HCT116 (cell line): Measurements from ENCODE around the gene ARID5A.

Experiments used
- EZH2 ChIP-seq: fragments of 200-600 bp; sonication (generic); IDR thresholded peaks from 2 replicates; pipeline ENCODE4 v1.6.1; 2017; ENCODE audit warnings: antibody characterized with exemption, mixed run types
- EZH2phosphoT487 ChIP-seq: fragments of 200-600 bp; IDR thresholded peaks from 2 replicates; pipeline ENCODE4 v1.6.1; 2018; ENCODE audit warnings: antibody characterized with exemption, borderline replicate concordance
- FOSL1 ChIP-seq: IDR thresholded peaks from 2 replicates; pipeline ENCODE4 v1.6.1; 2012; ENCODE audit warnings: low read depth
- POLR2A ChIP-seq: IDR thresholded peaks from 2 replicates; pipeline ENCODE4 v1.7.0; 2011; ENCODE audit warnings: borderline replicate concordance; ENCODE audit not compliant: insufficient read depth, insufficient read length; ENCODE audit errors: extremely low read depth
- POLR2AphosphoS5 ChIP-seq: IDR thresholded peaks from 2 replicates; pipeline ENCODE4 v1.6.1; 2011; ENCODE audit warnings: mild to moderate bottlenecking, low read depth, low read length, moderate library complexity
- RAD21 ChIP-seq: IDR thresholded peaks from 2 replicates; pipeline ENCODE4 v1.6.1; 2012; ENCODE audit warnings: low read depth, mild to moderate bottlenecking
- SIN3A ChIP-seq: IDR thresholded peaks from 2 replicates; pipeline ENCODE4 v1.6.1; 2012; ENCODE audit warnings: low read depth
- TCF7L2 ChIP-seq: IDR thresholded peaks from 2 replicates; pipeline ENCODE4 v1.7.0; 2011; ENCODE audit warnings: borderline replicate concordance, inconsistent platforms; ENCODE audit not compliant: insufficient read depth, insufficient read length; ENCODE audit errors: extremely low read depth
- YY1 ChIP-seq: IDR thresholded peaks from 2 replicates; pipeline ENCODE4 v1.6.1; 2011; ENCODE audit warnings: low read length, low read depth, moderate library complexity, mild to moderate bottlenecking; ENCODE audit not compliant: insufficient replicate concordance; ENCODE audit errors: extremely low read depth
- ZNF274 ChIP-seq: fragments of 200-500 bp; sonication (Bioruptor generic); IDR thresholded peaks from 2 replicates; pipeline ENCODE4 v1.6.1; 2014; ENCODE audit warnings: mild to moderate bottlenecking, low read depth, low read length, inconsistent platforms
- TF ChIP-seq, protein P1 (sequence below), 3 experiments: fragments of 200-600 bp in 1 of 3; sonication (generic) in 1 of 3; IDR thresholded peaks in 2 of 3; conservative IDR thresholded peaks in 1 of 3; 2 replicates each; pipeline ENCODE4 v1.5.1; 2012 to 2017; ENCODE audit warnings: low read depth in 2 of 3, low read length in 2 of 3, antibody characterized with exemption in 1 of 3, borderline replicate concordance in 1 of 3, control low read depth in 1 of 3, mild to moderate bottlenecking in 1 of 3, mixed read lengths in 1 of 3, mixed run types in 1 of 3, moderate library complexity in 1 of 3; ENCODE audit not compliant: insufficient read depth in 1 of 3
- TF ChIP-seq, protein P2 (sequence below): IDR thresholded peaks from 2 replicates; pipeline ENCODE4 v1.6.1; 2012
- TF ChIP-seq, protein P3 (sequence below): IDR thresholded peaks from 2 replicates; pipeline ENCODE4 v1.6.1; 2012

DNA sequence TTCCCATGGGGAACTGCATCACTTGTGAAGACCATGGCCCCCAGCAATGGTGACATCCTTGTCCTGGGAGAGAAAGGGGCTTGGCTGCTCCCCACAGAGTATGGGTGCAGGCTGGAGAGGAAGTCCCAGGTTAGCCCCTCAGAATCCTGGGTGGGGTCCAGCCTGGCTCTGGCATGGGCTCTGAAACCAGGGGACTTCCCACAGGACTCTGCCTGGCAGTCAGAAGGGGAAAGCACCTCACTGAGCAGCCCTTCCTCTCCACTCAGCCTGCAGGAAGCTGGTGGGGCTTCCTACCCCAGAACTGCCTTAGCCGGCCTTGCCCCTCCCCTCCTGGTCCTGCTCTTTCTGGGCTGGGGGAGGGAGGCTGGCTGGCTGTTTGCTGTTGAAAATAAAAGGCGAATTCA is 35.1 kb upstream of the ARID5A start:
- no peak for TF ChIP-seq EZH2phosphoT487
- TF ChIP-seq, protein P1, sequence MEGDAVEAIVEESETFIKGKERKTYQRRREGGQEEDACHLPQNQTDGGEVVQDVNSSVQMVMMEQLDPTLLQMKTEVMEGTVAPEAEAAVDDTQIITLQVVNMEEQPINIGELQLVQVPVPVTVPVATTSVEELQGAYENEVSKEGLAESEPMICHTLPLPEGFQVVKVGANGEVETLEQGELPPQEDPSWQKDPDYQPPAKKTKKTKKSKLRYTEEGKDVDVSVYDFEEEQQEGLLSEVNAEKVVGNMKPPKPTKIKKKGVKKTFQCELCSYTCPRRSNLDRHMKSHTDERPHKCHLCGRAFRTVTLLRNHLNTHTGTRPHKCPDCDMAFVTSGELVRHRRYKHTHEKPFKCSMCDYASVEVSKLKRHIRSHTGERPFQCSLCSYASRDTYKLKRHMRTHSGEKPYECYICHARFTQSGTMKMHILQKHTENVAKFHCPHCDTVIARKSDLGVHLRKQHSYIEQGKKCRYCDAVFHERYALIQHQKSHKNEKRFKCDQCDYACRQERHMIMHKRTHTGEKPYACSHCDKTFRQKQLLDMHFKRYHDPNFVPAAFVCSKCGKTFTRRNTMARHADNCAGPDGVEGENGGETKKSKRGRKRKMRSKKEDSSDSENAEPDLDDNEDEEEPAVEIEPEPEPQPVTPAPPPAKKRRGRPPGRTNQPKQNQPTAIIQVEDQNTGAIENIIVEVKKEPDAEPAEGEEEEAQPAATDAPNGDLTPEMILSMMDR (IDR thresholded peaks at IDR 0.05 in 2 of 3, conservative IDR thresholded peaks at IDR 0.05 in 1 of 3; ENCODE audit: borderline replicate concordance in 1 of 3, insufficient read depth in 1 of 3, low read depth in 2 of 3, low read length in 2 of 3): no peak
- TF ChIP-seq POLR2AphosphoS5: no peak
- TF ChIP-seq ZNF274: no peak
- TF ChIP-seq, protein P2, sequence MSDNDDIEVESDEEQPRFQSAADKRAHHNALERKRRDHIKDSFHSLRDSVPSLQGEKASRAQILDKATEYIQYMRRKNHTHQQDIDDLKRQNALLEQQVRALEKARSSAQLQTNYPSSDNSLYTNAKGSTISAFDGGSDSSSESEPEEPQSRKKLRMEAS: no peak
- no peak for TF ChIP-seq POLR2A
- TF ChIP-seq TCF7L2: no peak
- no peak for TF ChIP-seq FOSL1
- no peak for TF ChIP-seq SIN3A
- TF ChIP-seq, protein P3, sequence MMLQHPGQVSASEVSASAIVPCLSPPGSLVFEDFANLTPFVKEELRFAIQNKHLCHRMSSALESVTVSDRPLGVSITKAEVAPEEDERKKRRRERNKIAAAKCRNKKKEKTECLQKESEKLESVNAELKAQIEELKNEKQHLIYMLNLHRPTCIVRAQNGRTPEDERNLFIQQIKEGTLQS: no peak
- TF ChIP-seq RAD21: no peak
- TF ChIP-seq EZH2: no peak
- no peak for TF ChIP-seq YY1
